Panc1 (cell line): Measurements from ENCODE around the gene TAS2R10. TPM values are rescaled to one million over a fixed set of nuclear protein-coding genes. Genes with fewer than 3 reads are reported as not detected.

ENCODE experiments used
- total RNA-seq: library from RNA; stranded (reverse); gene quantifications from one replicate; pipeline ENCODE4 v1.2.1, GENCODE V29; 2021; ENCODE audit not compliant: unreplicated experiment

The TAS2R10 gene
- total RNA-seq, 1 experiment from 2014 or later: 0.23 TPM

Other genes with a start within 250 kb of the TAS2R10 start
- gene MAGOHB, start 212.7 kb downstream of the TAS2R10 start, total RNA-seq: 22.5 TPM
- gene STYK1, start 152.3 kb downstream of the TAS2R10 start, total RNA-seq: 0.85 TPM
- 155 TPM for gene YBX3, start 103.0 kb downstream of the TAS2R10 start, total RNA-seq
- gene TAS2R7, start 23.7 kb downstream of the TAS2R10 start, total RNA-seq: not detected
- not detected for gene TAS2R8, start 19.1 kb downstream of the TAS2R10 start, total RNA-seq
- not detected for gene TAS2R9, start 16.2 kb downstream of the TAS2R10 start, total RNA-seq
- gene PRR4, start 23.1 kb upstream of the TAS2R10 start, total RNA-seq: 1.1 TPM
- 10.5 TPM for gene PRH1, start 57.9 kb upstream of the TAS2R10 start, total RNA-seq
- 0.39 TPM for gene TAS2R13, start 83.2 kb upstream of the TAS2R10 start, total RNA-seq
- not detected for gene PRH2, start 102.9 kb upstream of the TAS2R10 start, total RNA-seq
- gene TAS2R14, start 112.9 kb upstream of the TAS2R10 start, total RNA-seq: 1.4 TPM
- gene TAS2R50, start 160.6 kb upstream of the TAS2R10 start, total RNA-seq: 0.18 TPM
- 0.95 TPM for gene TAS2R20, start 171.9 kb upstream of the TAS2R10 start, total RNA-seq
- 1.1 TPM for gene TAS2R19, start 196.3 kb upstream of the TAS2R10 start, total RNA-seq
- gene TAS2R31, start 205.0 kb upstream of the TAS2R10 start, total RNA-seq: 1.3 TPM
- gene TAS2R46, start 235.9 kb upstream of the TAS2R10 start, total RNA-seq: 0.46 TPM